HG03469 (cell line): ENCODE measurements around the gene PPP1R7.

ENCODE experiments used
- ATAC-seq: cut with Tn5 transposase; IDR thresholded peaks from one replicate; pipeline ENCODE4 v1.9.1; 2021; ENCODE audit warnings: mild to moderate bottlenecking, moderate library complexity, moderate number of reproducible peaks; ENCODE audit not compliant: unreplicated experiment

The PPP1R7 gene

GRCh38 chr2:241159116-241159515 lies 8.8 kb downstream of the PPP1R7 start:
- ATAC-seq, result no peak

DNA sequence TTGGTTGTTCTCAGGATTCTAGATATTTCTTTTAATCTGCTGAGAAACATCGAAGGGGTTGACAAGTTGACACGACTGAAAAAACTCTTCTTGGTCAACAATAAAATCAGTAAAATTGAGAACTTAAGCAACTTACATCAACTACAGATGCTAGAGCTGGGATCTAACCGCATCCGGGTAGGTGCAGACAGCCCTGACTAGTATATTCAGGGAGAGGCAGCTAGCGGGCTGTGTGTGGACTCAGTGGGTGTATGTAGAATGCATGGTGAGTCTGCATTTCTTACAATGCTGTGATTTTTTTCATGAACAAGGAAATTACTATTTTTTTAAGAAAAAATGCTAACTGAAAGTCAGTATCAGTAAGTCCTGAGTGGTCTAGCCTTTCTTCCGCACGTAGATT lies 10.1 kb downstream of the PPP1R7 start:
- no peak for ATAC-seq

DNA sequence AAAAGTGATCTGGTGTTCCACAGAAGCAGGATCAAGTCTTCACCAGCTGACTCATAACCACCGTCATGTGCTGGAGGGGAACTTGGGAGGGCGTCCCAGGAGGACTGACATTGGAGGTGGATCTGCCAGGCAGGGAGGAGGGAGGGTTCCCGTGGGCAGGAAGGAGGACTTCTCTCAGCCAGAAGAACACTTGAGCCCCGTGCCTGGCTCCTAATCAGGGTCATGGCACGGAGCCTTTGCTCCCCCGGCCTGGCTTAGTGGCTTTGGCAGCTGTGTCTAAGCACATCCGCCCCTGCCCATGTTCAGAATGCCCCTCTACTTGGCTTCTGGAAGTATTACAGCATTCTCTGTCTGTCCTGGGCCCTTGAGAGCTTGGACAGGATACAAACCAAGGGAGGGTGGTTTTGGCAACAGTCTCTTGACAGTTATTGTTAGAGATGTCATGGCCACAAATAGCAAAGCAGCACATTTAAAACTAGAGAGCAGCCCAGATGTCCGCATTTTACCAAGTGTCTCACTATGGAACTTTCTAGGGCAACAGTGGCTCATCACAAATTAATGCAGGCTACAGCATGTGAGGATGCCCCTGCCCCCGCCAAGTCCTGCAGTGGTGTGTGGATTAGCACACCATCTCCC lies 11.5 kb downstream of the PPP1R7 start:
- no peak for ATAC-seq

DNA sequence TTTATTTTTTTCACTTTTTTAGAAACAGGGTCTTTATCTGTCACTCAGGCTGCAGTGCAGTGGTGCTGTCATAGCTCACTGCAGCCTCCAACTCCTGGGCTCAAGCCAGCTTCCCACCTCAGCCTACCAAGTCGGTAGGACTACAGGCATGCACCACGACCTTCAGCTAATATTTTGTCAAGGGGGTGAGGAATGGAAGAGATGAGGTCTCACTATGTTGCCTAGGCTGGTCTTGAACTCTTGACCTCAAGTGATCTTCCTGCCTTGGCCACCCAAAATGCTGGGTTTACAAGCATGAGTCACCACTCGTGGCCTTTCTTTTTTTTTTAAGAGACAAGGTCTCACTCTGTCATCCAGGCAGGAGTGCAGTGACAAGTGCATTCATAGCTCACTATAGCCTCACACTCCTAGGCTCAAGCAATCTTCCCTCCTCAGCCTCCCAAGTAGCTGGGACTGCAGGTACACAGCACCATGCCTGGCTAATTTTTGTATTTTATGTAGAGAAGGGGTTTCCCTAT lies 13.4 kb downstream of the PPP1R7 start:
- no peak for ATAC-seq

DNA sequence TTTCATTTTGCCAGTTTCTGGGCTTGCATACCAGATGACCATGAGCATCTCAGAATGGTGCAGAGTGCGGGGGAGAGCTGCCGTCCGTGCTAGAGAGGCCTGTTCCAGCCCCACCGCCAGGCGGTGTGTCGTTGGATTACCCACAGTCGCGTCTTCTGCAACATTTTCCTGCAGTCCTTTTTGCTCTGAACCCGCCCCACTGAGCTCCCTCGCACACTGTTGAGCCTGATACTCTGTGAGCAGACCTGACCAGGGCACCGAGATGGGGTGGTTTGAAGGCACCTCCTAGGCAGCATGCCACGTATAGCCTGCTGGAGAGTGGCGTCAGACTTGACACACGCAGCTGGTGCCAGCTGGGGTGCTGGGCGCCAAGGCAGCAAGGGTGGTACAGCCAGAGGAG lies 18.1 kb downstream of the PPP1R7 start:
- ATAC-seq, result no peak

GRCh38 chr2:241173557-241173956 lies 23.3 kb downstream of the PPP1R7 start:
- no peak for ATAC-seq

DNA sequence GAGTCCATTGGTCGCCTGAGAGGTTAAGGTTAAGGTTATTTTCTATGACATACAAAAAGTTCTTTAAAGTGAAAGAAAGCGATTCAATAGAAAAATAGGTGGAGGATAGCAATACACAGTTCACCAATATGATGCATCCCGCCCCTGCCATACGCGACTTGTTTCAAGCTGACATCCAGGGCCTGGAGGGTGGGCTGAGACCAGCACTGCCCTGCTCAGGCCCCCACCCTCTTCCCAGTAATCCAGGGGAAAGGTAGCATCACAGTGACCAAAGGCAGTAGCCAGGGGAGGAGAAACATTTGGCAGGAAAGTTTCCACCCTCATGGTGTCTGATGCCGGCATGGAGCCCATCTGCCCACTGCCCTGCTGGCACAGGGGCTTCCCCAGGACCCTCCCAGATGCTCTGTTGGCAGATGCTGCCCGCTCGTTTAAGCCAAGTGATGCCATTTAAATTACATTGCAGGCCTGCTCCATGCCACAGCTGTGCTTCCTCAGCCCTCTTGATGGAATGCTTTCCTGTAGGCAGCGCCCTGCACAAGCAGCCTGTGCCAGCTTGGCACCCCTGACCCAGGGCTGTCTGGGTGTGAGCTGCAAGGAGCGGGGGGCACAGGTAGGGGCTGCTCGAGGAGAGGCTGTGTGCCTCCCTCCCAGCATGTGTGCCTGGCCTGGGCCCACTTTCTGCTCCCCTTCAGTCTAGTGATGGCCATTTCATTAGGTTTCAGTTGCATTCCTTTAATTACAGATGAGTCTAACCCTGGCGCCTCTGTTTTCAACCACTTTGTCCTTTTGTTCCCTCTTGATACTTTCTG lies 27.5 kb downstream of the PPP1R7 start:
- no peak for ATAC-seq

DNA sequence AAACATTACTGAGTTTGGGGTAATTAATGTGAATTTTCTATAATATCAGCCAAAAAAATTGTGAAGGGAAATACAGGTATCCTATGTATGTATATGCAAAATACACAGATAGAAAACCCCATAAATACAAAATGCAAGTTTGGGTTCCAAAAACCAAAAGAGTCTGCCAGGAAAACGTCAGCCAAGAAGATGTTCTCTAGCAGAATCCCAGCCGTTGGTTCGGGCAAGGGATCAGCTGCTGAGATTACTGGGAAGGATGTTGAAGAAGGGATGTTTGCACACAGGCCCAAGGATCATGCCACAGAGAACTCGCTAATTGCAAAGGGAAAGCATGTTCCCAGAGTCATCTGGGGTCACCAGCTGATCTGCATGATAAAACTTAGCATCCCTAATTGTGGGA lies 28.7 kb downstream of the PPP1R7 start:
- no peak for ATAC-seq

DNA sequence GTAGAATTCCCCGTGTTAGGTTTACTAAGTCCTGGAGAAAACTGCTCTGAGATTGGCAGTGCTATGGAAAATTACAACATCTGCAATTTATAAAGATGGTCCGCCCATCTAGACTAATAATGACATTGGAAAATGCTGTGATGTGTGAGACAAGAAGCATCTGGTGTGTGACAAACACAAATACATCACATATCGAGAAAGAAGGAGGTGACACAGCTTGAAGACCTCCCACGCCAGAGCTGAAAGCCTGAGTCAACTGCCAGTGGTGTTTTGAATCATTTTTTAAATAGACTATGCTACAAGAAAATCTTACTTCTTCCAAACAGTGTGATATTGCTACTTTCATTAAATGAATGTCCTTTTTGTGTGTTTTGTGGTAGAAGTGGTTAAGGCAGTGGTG lies 29.6 kb downstream of the PPP1R7 start:
- no peak for ATAC-seq

GRCh38 chr2:241180495-241180894 lies 30.2 kb downstream of the PPP1R7 start:
- no peak for ATAC-seq

DNA sequence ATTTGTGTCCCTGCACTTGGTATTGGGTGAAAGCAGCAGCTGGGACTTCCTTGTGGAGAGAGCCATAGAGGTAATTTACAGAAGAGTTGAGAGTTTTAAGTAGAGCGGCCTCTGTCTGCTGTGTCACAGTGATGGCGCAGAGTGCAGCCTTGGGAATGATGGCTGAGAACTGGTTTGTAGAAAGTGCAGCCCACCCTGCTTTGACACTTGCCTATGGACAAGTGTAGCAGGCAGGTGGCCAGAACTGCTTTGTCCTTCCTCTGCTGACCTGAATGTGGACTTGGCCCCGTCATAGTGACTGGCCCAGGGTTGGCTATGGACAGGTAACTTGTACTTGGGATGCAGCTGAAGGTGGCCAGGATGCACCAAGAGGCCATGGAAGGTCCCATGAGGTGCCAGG lies 31.9 kb downstream of the PPP1R7 start:
- no peak for ATAC-seq

- no peak for ATAC-seq
These were observed 32.4 kb downstream of the PPP1R7 start for GRCh38 chr2:241182531-241183133.

- ATAC-seq, result no peak
These were observed 33.0 kb downstream of the PPP1R7 start for GRCh38 chr2:241183221-241183620.

DNA sequence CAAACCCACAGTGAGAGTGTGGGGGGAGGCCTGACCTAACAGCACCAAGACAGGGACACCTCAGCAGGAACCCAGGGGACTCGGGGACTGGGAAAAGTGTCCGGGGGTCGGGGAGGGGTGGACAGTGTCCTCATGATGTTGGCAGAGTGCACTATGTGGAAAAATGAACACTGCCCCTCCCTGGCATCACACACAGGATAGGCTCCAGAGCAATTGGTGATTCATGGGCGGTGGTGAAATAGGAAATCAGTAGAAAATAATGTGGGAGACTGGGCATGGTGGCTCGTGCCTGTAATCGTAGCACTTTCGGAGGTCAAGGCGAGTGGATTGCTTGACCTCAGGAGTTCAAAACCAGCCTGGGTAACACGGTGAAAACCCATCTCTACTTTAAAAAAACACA lies 34.6 kb downstream of the PPP1R7 start:
- no peak for ATAC-seq

DNA sequence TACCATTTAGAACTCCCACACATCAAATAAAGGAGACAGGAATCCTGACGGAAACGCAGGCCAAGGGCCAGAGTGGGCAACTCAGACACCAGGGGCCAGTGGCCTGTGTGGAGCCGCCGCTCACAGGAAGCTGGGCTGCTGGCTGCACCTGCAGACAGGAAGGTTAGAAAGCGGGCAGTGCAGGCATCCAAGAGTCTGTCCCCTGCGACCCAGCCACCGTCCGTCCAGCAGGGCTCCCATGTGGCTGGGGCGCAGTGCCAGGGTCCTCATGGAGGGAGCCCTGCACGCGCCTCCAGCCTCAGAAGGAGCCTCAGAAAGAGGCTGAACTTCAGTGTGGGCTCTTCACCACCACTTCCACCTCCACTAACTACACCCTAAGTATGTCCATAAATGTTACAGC lies 35.7 kb downstream of the PPP1R7 start:
- no peak for ATAC-seq

DNA sequence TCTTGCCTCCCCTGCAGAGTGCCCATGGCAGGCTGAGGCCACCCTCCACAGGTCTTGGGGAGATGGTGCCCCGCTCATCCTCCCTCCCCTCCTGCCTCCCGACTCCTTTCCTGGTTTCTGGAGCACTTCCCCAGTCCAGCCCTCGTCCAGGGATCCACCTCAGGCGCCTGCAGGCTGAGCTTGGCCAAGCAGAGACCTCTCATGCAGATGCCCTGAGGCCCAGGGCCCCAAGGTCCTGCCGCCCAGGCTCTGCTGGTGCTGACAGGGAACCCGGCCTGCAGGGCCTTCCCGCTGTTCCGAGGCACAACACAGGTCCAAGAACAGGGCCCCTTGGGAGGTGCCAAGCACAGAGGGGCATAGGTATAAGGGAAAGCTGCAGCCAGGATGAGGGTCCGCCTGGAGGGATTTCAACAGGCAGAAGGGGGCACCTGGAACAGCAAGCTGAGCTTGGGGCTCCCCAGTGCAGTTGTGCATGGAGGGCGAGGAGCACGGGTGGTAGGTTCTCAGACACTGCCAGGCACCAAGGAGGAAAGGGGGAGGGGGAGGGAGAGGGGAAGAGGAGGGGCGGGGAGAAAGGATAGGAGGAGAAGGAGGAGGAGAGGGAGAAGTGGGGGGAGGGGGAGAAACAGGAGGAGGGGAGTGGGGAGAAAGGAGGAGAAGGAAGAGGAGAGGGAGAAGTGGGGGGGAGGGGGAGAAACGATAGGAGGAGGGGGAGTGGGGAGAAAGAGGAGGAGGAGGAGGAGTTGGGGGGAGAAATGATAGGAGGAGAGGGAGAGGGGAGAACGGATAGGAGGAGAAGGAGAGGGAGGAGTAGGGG lies 37.0 kb downstream of the PPP1R7 start:
- no peak for ATAC-seq

DNA sequence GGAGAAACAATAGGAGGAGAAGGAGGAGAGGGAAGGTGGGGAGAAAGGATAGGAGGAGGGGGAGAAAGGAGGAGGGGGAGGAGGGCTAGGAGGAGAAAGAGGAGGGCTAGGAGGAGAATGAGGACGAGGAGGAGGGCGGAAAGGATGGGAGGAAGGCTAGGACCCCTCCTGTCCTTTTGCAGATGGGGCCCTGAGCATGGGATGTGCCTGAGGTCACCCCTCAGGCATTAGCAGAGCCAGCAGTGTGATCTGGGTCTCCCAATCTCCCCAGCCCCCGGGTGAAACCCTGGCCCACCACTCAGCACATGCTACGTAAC lies 37.6 kb downstream of the PPP1R7 start:
- no peak for ATAC-seq

DNA sequence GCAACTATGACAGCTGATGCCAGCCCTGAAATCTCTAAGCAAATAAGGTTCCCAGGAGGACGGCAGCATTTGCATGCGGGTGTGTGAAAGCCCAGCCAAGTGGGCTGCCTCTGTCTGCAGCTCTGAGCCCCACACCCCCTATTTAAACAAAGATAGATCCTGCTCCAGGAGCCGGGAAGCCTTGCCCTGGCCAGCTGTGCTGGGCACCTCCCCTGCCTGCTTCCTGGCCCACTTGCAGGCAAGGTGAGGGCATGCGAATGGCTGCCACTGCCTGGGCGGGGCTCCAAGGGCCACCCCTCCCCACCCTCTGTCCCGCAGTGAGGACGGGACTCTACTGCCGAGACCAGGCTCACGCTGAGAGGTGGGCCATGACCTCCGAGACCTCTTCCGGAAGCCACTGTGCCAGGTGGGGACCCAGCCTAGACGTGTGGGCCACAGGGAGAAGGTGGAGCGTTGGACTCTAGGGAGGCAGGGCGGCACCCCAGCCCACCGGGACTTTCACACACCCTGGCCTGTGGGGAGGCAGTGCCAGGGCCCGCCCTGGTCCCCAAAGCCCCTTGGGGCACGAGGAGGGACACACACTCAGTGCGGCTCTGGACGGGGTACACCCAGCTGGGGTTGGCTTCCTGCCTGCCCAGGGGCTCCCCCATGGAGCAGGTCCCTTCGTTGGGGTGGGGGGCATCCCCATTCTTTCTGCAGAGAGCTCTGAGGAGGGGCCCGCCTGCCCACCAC lies 38.3 kb downstream of the PPP1R7 start, which contains the start of gene ANO7:
Gene ANO7 (plus strand): TSS at position 317 of the 732 bp plus-strand sequence. CDS start 1,387 bp downstream, outside the sequence.
- ATAC-seq, result no peak

DNA sequence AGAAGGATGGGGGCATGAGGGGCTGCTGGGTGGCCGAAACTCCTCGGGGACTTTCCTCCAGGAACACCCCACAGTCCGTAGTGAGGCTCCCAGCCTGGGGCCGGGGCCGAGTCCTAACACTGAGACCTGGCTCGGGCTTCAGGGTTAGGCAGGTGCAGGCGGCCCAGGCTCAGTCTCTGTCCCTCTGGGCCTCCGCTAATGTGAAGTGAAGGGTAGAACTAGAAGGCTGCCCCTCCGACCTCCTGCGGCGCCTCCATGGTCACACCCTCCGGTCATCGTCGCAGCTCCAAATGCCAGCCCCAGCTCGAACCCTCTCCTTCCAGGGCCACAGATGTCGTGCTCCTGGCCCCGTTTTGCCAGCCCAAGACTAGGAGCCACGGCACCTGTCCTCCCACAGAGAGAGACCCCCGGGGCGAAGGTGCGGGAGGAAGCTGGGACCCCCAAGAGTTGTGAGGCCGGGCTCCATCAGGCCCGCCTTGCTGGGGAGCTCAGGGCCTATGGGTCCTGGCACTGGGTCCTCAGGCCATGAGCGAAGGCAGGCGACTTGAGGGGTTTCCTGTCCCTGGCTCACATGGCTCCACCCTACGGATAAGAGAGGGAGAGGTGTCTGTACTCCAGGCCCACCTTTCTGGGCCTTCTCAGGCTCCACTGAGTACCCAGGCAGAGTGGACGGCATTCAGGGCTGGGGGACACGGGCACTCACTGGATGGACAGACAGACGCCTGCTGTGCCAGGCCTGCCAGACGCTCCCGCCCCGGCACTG lies 39.0 kb downstream of the PPP1R7 start:
- no peak for ATAC-seq

- ATAC-seq, result no peak
These were observed 39.6 kb downstream of the PPP1R7 start for GRCh38 chr2:241189856-241190201.
